HG03460 (cell line): ENCODE data around the gene S100A8.

ENCODE experiments used
- ATAC-seq: cut with Tn5 transposase; IDR thresholded peaks from one replicate; pipeline ENCODE4 v1.9.1; 2021; ENCODE audit not compliant: unreplicated experiment

The S100A8 gene

DNA sequence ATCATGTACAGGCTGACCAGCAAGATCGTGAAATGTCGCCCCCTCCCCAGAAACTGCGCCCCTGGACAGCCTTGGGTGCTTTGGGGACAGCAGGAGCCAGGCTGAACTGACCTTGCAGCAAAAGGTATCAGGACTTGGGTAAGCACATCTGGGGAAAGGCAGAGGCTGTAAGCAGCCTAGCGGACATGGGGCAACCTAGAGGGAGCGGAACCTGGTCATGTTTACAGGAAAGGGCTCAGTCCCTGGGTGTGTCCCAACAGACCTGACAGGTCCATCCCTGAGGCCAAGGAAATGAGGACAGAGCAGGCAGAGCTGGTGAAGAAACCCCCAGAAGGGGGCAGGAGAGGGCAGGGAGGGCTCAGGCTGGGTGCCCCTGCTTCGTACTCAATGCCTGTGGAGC is 3.1 kb upstream of the S100A8 start:
- ATAC-seq, result no peak

DNA sequence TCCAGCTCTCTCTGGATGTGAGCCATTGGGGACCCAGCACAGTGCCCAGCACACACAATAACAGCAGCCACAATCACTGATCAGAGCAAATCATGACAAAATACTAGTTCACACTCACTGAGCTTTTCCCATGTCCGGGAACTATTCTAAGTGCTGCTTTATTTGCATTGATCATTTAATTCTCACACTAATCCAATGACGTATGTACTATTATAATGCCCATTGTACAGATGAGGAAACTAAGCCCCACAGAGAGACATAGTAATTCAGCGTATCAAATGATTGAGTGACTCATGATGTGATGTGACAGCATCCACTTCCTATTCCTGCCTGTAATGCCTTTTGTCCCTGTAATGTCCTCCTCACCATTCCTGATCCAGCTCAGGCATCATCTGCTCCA is 1.9 kb upstream of the S100A8 start:
- no peak for ATAC-seq

DNA sequence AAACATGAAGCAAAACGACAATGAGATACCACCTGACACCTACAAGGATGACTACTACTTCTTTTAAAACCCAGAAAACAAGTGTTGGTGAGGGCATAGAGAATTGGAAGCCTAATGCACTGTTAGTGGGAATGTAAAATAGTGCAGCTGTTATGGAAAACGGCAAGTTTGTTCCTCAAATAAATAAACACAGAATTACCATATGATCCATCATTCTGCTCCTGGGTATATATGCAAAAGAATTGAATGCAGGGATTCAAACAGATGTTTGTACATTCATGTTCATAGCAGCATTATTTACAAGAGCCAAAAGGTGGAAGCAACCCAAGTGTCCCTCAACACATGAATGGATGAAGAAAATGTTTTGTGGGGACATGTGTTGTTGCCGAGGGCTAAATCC is 1.4 kb upstream of the S100A8 start:
- ATAC-seq, result no peak

DNA sequence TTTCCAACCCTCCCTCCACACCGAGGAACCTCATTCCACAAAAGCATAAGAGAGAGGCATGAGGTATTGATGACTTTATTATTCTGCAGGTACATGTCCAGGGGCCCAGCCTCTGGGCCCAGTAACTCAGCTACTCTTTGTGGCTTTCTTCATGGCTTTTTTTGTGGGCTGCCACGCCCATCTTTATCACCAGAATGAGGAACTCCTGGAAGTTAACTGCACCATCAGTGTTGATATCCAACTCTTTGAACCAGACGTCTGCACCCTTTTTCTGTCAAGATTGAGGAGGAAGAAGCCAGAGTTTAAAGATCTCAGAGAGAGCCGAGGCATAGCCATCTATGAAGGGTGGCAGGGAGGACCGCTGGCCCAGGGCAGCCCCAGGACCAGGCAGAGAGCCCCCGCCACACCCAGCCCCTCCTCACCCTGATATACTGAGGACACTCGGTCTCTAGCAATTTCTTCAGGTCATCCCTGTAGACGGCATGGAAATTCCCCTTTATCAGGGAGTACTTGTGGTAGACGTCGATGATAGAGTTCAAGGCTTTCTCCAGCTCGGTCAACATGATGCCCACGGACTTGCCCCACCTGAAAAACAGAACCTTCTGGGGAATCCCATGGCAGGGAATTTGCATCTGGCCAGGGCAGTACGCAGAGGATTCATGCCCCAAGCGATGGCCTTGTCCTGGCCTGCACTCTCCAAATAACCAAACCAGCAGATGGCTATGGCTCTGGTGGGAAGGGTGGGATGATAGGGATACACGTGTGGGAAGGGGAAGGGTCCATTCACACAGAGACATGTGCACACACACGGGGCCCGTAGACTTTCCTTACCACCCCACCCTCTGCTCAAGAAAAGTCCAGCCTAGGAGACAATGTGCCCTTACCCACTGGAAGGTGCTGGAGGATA is 647 bp downstream of the S100A8 start:
- no peak for ATAC-seq

- ATAC-seq, result no peak
Measured at GRCh38 chr1:153389401-153389800, 1.5 kb downstream of the S100A8 start.

- no peak for ATAC-seq
Measured at GRCh38 chr1:153387785-153388184, 3.1 kb downstream of the S100A8 start.

DNA sequence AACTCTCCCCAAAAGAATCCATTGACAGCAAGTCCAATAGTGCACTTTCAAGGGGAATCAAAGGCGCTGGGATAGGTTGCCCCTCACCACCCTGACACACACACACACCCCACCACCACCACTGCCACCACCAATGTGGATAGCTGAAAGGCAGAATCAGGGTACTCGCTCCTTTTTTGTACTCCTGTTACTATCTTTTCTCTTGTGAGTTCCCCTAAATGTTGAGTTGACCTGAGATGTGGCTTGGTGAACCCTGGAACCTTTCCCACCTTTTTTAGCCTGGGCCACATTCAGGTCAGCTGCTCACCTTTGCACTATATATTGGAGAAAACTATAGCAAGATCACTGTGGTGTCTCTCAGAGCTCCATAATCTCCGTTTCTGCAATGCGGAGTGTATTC is 3.9 kb downstream of the S100A8 start:
- no peak for ATAC-seq

- ATAC-seq, result no peak
Measured at GRCh38 chr1:153386500-153386901, 4.4 kb downstream of the S100A8 start.

DNA sequence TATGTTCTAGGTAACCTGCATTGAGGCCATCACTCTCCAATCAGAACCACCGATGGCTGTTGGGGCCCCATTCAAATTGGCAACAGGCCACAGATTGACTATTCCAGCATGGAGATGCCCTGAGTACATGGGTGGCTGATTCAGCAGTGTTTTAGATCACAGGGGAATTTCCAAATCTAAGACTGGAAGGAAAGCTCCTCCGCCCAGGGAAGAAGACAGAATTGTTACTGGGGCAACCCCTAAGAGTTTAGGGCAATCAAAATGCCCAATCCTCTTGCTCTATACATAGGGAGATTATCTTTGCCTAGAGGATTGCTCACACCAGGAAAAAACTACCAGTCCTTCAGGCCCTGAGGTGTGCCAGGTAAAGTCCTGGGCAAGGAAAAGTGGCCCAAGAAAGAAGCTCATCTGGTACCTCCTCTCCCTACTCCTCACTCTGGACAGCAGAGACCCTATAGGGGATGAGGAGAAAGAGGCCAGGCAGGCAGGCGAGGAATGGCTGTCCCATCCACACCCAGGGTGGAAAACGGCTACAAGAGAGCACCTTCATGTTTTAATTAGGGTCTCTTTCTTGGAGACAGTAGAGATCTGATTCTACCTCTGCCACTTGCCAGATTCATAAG is 5.8 kb downstream of the S100A8 start:
- no peak for ATAC-seq

- no peak for ATAC-seq
Measured at GRCh38 chr1:153380711-153381110, 10.2 kb downstream of the S100A8 start.

- no peak for ATAC-seq
Measured at GRCh38 chr1:153379591-153379990, 11.3 kb downstream of the S100A8 start.

GRCh38 chr1:153375511-153375910 is 15.4 kb downstream of the S100A8 start, which contains the start of gene S100A12:
Gene S100A12, minus strand, starts transcription at chr1:153375621. Its CDS starts 1,029 bp downstream, at chr1:153374592.
- ATAC-seq, result no peak

GRCh38 chr1:153374071-153374470 is 16.8 kb downstream of the S100A8 start:
- ATAC-seq, result no peak

DNA sequence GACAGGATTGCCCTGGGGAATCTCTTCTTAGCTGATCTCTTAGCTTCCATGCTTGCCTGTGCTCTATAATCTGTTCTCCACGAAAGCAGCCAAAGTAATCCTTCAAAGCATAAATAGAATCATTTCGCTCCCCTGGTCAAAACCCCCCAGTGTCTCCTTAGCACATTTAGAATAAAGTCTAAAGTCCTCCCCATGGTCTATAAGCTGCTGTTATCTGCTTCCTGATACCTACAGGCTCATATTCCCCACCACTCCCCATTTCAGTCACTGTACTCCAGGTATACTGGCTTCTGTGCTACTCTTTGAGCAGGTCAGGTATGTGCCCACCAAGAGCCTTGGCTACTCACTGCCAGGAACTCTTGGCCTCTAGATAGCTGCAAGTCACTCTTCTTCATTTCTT is 18.3 kb downstream of the S100A8 start:
- no peak for ATAC-seq

DNA sequence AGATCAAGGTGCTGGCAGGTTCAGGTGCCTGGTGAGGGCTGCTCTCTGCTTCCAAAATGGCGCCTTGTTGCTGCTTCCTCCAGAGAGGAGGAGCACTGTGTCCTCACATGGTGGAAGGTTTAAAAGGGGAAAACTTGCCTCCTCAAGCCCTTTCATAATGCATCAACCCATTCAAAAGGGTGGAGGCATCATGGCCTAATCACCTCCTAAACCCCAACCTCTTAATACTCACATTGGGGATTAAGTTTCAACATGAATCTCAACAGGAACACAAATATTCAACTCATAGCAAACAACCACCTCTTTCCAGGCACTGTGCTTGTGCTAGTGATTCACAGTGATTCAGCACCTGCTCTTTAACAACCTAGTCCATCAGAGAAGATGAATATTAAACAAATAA is 19.6 kb downstream of the S100A8 start:
- ATAC-seq, result no peak

DNA sequence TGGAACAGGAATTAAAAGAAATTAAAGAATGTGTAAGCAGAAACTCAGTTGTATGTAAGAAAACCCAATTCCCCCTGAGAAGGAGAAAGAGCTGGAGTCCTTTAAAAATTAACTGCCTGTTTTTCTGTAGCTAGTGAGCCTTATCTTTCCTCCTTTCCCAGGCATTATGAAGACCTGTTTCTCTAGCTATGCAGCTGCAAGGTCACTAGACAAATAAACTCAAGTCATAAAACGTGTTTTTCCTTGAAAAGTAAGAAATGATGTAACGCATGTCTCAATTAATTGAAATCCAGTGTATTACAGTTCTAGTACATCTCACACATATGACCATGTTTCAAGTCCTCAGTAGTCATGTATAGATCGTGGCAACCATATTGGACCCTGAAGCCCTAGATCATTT is 20.7 kb downstream of the S100A8 start:
- ATAC-seq, result no peak

DNA sequence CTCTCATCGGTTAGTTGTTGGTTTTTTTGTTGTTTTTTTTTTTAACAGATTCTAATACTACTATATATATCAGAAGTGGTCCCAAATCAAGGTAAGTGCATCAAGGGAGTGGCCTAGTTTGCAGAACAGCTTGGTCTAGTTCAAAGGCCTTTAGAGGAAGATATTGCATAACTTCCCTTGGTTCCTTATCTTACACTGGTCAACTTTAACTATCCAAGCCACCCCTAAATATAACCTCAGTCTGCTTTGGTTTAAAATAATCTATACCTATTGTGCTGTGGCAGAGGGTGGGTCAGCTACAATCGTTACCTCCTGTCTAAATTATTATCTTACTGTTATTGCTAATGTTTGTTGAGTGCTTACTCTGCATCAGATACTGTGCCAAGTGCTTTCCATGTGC is 22.4 kb downstream of the S100A8 start:
- ATAC-seq, result no peak

DNA sequence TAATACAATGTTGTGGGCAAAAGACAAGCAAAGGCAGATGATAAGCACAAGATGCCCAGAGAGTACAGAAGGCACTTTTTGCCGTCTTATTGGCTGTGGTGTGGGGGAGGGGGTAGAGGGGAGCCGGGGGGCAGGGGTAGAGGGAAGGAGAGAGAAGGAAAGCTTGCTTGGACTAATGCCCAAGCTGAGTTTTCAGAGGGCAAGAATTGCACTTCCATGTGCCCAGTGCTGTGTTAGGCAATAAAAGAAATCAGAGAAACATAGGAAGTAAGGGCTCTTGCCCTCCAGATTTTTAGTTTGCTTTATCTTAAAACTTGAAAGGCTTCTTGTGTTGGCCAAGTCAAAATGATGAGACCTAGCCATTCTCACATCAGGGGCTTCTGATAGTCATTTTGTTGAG is 23.8 kb downstream of the S100A8 start:
- ATAC-seq, result no peak

GRCh38 chr1:153366261-153366660 is 24.6 kb downstream of the S100A8 start:
- no peak for ATAC-seq

- no peak for ATAC-seq
Measured at GRCh38 chr1:153365696-153366095, 25.2 kb downstream of the S100A8 start.

GRCh38 chr1:153364766-153365666 is 25.9 kb downstream of the S100A8 start:
- ATAC-seq, result no peak
